GM12801 (cell line): Measurements from ENCODE around the gene FAM50A.

Experiments used
- TF ChIP-seq, protein P1 (sequence below): IDR thresholded peaks from one replicate; pipeline ENCODE4 v1.5.1; 2011; ENCODE audit warnings: control low read depth; ENCODE audit not compliant: insufficient read length; ENCODE audit errors: extremely low read depth

Gene FAM50A

DNA sequence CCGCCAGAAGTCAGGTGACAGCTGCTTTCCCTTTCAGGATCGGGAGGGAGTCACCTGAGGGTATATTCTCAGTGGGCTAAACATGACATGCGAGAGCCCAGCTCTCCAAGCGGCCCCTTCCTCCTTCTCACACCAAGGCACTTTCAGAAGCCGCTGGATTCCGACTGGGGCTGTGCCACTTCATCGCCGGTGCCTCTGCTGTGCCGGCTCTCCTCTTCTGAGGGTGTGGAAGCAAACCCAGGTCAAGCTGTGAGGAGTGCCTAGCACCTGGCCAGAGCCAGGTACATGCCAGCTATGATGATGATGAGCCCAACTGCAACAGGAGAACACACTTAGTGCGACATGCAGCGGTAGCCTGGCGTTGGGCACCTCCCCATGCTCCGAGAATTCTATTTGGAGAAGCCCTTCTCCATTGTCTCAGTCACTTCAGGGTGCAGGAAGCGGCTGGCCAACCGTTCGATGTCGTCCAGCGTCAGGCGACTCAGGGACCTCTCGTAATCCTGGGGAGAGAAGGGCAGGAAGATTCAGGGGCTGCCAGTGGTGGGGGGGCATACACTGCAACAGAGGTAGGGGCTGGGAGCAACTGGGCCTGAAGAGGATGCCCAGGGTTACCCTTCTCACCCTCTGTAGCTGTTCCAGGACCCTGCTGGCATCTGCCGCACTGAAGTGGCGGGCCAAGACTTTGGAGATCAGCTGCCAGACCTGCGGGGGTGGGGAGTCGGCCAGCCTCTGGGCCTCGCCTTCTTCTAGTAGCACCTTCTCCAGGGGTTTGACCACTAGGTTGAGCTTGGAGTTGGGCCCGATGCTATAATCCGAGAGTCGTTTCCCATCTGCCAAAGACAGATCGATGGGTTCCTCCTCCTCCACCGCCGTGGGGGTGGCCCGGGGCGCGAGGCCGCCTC is 41.5 kb downstream of the FAM50A start:
- TF ChIP-seq, protein P1, sequence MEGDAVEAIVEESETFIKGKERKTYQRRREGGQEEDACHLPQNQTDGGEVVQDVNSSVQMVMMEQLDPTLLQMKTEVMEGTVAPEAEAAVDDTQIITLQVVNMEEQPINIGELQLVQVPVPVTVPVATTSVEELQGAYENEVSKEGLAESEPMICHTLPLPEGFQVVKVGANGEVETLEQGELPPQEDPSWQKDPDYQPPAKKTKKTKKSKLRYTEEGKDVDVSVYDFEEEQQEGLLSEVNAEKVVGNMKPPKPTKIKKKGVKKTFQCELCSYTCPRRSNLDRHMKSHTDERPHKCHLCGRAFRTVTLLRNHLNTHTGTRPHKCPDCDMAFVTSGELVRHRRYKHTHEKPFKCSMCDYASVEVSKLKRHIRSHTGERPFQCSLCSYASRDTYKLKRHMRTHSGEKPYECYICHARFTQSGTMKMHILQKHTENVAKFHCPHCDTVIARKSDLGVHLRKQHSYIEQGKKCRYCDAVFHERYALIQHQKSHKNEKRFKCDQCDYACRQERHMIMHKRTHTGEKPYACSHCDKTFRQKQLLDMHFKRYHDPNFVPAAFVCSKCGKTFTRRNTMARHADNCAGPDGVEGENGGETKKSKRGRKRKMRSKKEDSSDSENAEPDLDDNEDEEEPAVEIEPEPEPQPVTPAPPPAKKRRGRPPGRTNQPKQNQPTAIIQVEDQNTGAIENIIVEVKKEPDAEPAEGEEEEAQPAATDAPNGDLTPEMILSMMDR: no peak

DNA sequence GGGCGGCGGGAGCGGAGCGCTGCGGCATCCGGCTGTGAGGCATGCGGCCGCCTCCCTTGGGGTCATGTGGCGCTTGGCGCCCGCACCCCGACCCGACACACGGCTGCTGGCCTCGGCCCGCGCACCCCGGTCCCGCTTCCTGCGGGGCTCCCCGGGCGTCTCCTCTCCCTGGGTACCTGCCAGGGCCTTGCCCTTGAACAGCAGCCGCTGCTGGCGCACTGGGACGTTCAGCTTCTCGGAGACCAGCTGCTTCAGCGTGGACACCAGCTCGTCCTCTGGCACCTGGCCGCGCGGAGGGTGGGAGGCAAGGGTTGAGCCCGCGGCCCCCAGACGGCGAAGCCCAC is 42.1 kb downstream of the FAM50A start:
- TF ChIP-seq, protein P1: no peak

- TF ChIP-seq, protein P1: no peak
Measured at GRCh38 chrX:154486396-154487207, 42.7 kb downstream of the FAM50A start, which contains the start of gene UBL4A. TSS of gene UBL4A (minus strand) at chrX:154486615. CDS start at chrX:154486584, 31 bp downstream.

- TF ChIP-seq, protein P1: no peak
Measured at GRCh38 chrX:154487518-154488290, 43.8 kb downstream of the FAM50A start.

GRCh38 chrX:154488336-154489075 is 44.6 kb downstream of the FAM50A start:
- TF ChIP-seq, protein P1: no peak

DNA sequence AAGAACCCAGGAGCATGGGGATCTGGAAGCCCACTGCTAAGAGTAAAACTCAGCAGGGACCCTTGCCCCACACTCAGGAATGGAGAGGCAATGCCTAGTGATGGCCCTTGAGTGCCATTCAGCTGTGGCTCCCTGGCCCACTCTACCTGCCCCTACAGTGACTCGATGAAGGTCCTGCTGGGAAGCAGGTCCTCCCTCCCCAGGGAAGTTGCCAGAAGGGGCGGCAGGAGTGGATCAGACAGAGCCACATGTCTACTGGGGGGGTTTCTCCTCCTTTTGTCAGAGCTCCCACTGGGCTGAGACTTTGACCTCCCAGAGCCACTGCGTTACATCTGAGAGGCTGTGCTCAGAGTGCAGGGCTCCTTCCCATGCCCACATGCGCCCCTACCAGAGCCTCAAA is 45.2 kb downstream of the FAM50A start:
- TF ChIP-seq, protein P1: no peak
